Activated naive CD4-positive, alpha-beta T cell treated with anti-CD3 and anti-CD28 coated beads for 36 hours (primary cell): ENCODE measurements around the gene RAB11FIP5. TPM values are rescaled to one million over a fixed set of nuclear protein-coding genes. Genes with fewer than 3 reads are reported as not detected.

ENCODE experiments used
- CTCF ChIA-PET: fragments of 350-600 bp; sonication (Branson Sonifier 250); formaldehyde crosslinking; loops from one replicate; lab custom pipeline; 2021; ENCODE audit warnings: antibody characterized with exemption; lab: Charles Lee
- DNase-seq: peaks from one replicate; pipeline ENCODE4 v3.0.0-alpha.2; 2020
- H3K27ac Mint-ChIP-seq: one replicate; pipeline ENCODE4 v1.8.0; 2021; ENCODE audit warnings: mild to moderate bottlenecking, mixed read lengths
- H3K27me3 Mint-ChIP-seq: one replicate; pipeline ENCODE4 v1.8.0; 2021; ENCODE audit warnings: low read depth, mixed read lengths
- H3K36me3 Mint-ChIP-seq: one replicate; pipeline ENCODE4 v1.8.0; 2021; ENCODE audit warnings: low read depth, mixed read lengths
- H3K4me1 Mint-ChIP-seq: one replicate; pipeline ENCODE4 v1.8.0; 2021; ENCODE audit warnings: low read depth, mixed read lengths
- H3K4me3 Mint-ChIP-seq: one replicate; pipeline ENCODE4 v1.8.0; 2021; ENCODE audit warnings: mild to moderate bottlenecking, moderate library complexity, mixed read lengths
- H3K9me3 Mint-ChIP-seq: one replicate; pipeline ENCODE4 v1.8.0; 2021; ENCODE audit warnings: mixed read lengths
- intact Hi-C: fragments of 100-400 bp; cut with micrococcal nuclease; formaldehyde crosslinking; loops from one replicate; pipeline ENCODE4 v1.15.1; 2023
- total RNA-seq, 2 experiments: library from RNA; stranded (reverse); gene quantifications; one replicate each; pipeline ENCODE4 v1.2.3, GENCODE V29; 2021

The RAB11FIP5 gene
- total RNA-seq, 2 experiments from 2014 or later = 7.3 to 7.4 TPM

DNA sequence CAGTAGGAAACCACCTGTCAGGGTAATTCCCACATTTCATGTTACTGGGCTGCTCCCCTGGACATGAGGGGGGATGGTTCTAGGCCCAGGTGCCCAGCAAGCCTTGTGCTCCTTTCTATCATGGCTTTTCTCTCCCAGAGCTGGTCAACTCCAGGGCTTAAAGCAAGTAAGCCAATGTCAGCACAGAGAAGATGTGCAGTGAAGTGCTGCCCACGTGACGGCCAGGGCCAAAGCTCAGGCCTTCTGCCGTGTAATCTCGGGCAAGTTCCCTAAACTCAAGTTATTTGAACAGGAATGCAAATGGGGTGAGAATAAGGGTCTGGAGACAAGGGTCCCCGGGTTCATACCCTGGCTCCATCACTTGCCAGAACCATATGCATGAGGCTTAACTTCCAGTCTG is 57.8 kb downstream of the RAB11FIP5 start:
- DNase-seq = no peak
- CTCF ChIA-PET = interaction anchor here (0.7 kb wide), 1 partner anchor 122 kb away, joined by 3 read pairs; no protein-coding TSS in a partner anchor
- Mint-ChIP-seq H3K27ac (no peak overlapping the region), H3K36me3 (peaks cover 14% of the 10 kb centered on the region), H3K9me3 (peaks cover 8% of the 10 kb centered on the region), H3K4me1 (no peaks in the 10 kb centered on the region), H3K4me3 (no peak overlapping the region), H3K27me3 (no peaks in the 10 kb centered on the region)
- intact Hi-C loops = no loop called here

DNA sequence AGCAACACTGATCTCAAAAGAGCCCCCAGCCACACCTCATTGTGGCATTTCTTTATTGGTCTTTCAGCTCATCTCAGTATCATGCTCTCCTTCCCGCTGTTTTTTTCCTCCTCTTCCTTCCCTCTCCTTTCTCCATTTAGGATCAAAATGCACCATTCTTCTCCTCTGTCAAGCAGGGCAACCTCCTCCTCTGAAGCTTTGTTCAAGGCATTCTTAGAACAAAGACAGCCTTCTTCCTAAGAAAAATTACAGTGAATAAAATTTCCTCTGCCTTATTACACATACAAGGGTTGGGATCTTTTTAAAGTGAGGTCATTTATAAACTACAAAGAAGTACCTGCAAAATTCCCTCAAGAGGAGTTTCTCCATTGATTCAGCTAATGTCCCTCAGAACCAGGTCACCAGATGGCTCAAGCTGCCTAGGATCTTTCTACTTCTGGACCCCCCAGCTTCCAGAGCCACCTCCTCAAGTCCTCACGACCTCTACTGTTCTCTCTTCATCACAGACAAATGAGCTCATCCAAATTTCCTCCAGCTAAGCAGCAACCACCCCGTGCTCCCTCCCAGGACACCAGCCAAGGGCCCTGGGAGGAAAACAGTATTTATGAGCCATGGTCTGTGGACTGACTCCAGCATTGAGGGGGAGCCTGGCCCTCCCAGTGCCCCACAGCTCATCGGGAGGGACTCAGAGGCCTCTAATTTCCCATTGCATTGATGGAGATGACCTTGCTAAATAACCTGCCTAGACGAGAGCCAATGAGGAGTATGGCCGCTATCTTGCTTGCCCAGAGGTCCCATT is 59.2 kb downstream of the RAB11FIP5 start:
- Mint-ChIP-seq H3K4me1 (no peaks in the 10 kb centered on the region), H3K9me3 (peaks cover 8% of the 10 kb centered on the region), H3K4me3 (no peak overlapping the region), H3K27me3 (no peaks in the 10 kb centered on the region), H3K27ac (no peak overlapping the region), H3K36me3 (peaks cover 14% of the 10 kb centered on the region)
- CTCF ChIA-PET = interaction anchor here (0.5 to 0.6 kb wide), 2 partner anchors 167 to 1460 kb away, joined by 3 to 4 read pairs; no protein-coding TSS in a partner anchor
- intact Hi-C loops = no loop called here
- no peak for DNase-seq

DNA sequence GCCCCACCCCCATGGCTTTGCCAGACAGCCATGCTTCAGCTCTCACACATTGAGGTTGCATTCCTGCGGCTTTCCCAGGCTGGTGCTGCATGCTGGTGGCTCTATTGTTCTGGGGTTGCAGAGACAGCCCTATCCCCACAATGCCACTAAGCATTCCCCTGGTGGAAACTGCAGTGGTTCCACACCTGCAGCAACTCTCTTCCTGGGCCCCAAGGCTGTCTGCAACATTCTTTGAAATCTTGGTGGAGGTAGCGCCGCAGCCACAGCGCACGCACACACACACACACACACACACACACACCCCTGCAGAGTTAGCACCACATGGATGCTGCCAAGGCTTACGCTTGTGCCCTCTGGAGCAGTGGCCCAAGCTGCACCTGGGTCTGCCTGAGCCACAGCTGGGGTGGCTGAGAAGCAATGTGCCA is 62.6 kb downstream of the RAB11FIP5 start:
- CTCF ChIA-PET = no interaction called here
- H3K27ac Mint-ChIP-seq = no peak overlapping the region
- intact Hi-C loops = no loop called here
- no peaks in the 10 kb centered on the region for H3K36me3 Mint-ChIP-seq
- H3K4me1 Mint-ChIP-seq = no peaks in the 10 kb centered on the region
- DNase-seq = no peak
- H3K4me3 Mint-ChIP-seq = no peak overlapping the region
- no peaks in the 10 kb centered on the region for H3K9me3 Mint-ChIP-seq
- no peaks in the 10 kb centered on the region for H3K27me3 Mint-ChIP-seq

DNA sequence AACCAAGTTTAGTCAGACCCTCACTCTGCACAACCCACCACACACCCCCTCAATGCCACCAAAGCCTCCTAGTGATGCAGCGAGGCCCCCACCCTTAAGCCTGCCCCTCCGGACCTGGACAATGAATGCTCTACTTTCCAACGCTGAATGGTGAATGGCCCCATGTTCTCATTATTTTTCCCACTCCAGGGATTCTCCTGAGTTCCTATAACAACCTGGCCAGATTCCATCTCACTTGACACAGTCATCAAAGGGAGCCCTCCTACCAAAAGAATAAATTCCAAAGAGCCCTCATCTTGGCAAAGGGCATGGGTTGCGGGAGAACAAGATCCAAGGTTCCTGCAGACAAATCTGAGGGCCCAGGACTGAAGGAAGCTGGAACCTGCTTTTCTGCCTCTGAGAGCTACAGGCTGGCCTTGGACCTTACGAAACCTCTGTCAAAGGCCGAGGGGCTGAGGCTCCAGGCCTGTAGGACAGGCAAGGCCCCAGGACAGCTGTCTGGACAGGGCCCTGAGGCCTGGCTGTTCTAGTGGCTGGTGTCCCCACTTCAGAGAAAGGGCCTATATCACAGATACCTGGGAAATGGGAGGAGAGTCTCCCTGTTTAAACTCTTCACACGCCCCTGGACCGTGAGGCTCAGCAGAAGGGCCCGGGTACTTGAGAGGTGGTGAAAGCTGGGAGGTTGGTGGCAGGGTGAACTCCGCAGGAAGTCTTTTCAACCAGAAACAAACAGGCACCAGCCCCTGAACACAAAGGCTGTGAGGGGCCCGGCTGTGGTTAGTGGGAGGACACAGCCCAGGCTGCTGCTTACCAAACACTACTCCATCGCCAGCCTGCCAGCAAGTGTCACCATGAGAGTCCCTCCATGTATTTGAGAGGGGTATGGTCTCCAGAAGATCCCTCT is 68.6 kb downstream of the RAB11FIP5 start:
- no peaks in the 10 kb centered on the region for H3K36me3 Mint-ChIP-seq
- no peak for DNase-seq
- H3K4me1 Mint-ChIP-seq = no peaks in the 10 kb centered on the region
- H3K4me3 Mint-ChIP-seq = no peak overlapping the region
- no peaks in the 10 kb centered on the region for H3K27me3 Mint-ChIP-seq
- H3K27ac Mint-ChIP-seq = no peak overlapping the region
- intact Hi-C loops = no loop called here
- CTCF ChIA-PET = interaction anchor here (1.2 kb wide), 1 partner anchor 41 kb away, joined by 4 read pairs; no protein-coding TSS in a partner anchor
- H3K9me3 Mint-ChIP-seq = no peaks in the 10 kb centered on the region

DNA sequence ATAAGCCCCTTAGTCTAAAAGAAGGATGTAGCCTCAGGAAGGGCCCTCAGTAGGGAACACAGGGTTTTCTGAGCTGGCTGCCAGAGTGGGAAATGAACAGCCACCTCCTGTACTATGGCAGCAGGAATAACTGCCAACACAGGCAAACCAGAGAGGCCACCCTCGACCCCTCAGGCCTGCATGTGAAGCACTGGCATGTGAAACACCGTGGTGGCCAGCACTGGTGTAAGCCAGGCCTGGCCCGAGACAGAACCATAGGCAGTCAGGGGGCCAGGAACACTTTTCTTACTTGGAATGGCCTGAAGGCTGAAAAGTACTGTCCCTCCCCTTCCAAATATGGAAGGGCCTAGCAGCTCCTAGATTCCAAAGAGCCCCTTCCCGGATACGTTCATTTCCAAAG is 69.5 kb downstream of the RAB11FIP5 start:
- Mint-ChIP-seq H3K36me3 (no peaks in the 10 kb centered on the region), H3K9me3 (no peaks in the 10 kb centered on the region), H3K27me3 (no peaks in the 10 kb centered on the region), H3K4me3 (no peak overlapping the region), H3K27ac (no peak overlapping the region), H3K4me1 (no peaks in the 10 kb centered on the region)
- intact Hi-C loops = no loop called here
- no peak for DNase-seq
- CTCF ChIA-PET = interaction anchor here (1.2 kb wide), 1 partner anchor 42 kb away, joined by 4 read pairs; no protein-coding TSS in a partner anchor

DNA sequence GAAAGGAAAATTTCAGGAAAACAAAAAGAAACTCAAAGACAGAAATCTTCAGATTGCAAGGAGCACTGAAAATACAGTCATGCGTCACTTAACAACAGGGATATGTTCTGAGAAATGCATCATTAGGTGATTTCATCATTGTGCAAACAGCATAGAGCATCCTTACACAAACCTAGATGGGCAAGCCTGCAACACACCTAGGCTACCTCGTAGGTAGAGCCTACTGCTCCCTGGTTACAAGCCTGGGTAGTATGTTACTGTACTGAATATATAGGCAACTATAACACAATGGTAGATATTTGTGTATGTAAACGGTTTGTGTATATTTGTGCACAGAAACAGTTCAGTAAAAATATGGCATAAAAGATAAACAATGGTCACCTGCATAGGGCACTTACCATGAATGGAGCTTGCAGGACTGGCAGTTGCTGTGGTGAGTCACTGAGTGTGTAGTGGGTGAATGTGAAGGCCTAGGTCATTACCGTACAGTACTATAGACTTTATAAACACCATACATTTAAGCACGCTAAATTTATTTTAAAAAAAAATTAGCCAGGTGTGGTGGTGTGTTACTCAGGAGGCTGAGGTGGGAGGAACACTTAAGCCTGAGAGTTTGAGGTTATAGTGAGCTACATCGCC is 74.7 kb downstream of the RAB11FIP5 start:
- no peaks in the 10 kb centered on the region for H3K4me1 Mint-ChIP-seq
- CTCF ChIA-PET = no interaction called here
- DNase-seq = no peak
- H3K4me3 Mint-ChIP-seq = no peak overlapping the region
- H3K9me3 Mint-ChIP-seq = no peaks in the 10 kb centered on the region
- no peaks in the 10 kb centered on the region for H3K27me3 Mint-ChIP-seq
- no peaks in the 10 kb centered on the region for H3K36me3 Mint-ChIP-seq
- intact Hi-C loops = no loop called here
- no peak overlapping the region for H3K27ac Mint-ChIP-seq

DNA sequence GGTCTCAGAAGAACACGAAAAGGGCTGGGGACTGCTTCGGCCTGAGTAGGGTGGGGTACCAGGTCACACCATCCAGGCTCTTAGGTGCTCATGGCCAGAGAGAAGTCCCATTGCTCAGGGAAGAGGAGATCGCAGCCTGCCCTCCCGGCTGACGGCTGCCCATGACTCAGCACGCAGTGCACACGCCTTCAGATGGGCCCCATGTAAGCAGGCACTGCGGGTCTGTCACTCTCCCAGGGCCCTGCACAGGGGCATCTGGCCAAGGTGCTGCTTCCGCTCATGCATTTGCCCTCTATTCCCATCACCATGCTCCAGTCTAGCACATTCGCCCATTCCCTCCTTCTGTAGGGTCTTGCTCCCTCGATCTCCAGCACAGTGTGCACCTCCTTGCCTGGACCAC is 76.0 kb downstream of the RAB11FIP5 start:
- no peaks in the 10 kb centered on the region for H3K4me1 Mint-ChIP-seq
- CTCF ChIA-PET = no interaction called here
- no peak overlapping the region for H3K4me3 Mint-ChIP-seq
- no peak overlapping the region for H3K27ac Mint-ChIP-seq
- intact Hi-C loops = no loop called here
- no peak for DNase-seq
- no peaks in the 10 kb centered on the region for H3K36me3 Mint-ChIP-seq
- H3K27me3 Mint-ChIP-seq = no peaks in the 10 kb centered on the region
- H3K9me3 Mint-ChIP-seq = no peaks in the 10 kb centered on the region

DNA sequence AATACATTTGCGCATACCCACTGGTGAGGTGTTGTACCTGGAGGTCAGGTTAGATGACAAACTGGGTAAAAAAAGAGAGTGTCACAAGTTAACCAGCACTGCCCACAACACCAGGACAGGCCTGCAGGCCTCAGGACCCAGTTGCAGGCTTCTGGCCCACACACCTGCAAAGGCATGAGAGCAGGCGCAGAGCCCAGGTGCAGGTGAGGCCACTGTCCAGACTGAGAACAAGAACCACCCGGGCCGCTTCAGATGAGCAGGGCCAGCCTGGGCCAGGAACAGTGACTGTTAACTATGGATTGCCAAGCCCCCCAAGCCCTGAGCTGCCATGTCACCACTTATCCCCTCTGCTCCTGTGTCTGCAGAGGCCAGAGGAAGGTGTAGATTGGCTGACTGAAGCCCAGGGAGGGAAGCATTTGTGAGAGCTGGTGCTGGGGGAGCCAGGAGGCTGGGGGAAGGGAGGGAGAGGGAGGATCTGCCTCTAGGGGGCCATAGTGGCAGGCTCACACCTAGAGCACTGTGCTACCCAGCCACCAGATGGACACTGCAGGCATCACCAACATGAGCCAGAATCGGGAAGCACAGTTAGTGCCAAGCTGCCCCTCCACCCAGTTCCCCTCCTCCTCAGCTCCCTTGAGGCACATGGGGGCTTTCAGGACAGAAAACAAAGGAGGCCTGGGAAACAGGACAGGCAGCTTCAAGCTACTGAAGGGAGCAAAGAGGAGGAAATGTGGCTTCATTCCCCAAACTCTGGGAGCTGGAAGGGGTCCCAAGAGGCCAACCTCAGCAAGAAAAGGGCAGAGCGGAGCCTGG is 76.6 kb downstream of the RAB11FIP5 start:
- H3K4me1 Mint-ChIP-seq = no peaks in the 10 kb centered on the region
- intact Hi-C loops = no loop called here
- no peaks in the 10 kb centered on the region for H3K27me3 Mint-ChIP-seq
- no peaks in the 10 kb centered on the region for H3K9me3 Mint-ChIP-seq
- H3K36me3 Mint-ChIP-seq = no peaks in the 10 kb centered on the region
- no peak for DNase-seq
- no peak overlapping the region for H3K4me3 Mint-ChIP-seq
- H3K27ac Mint-ChIP-seq = no peak overlapping the region
- CTCF ChIA-PET = interaction anchor here (0.8 kb wide), 1 partner anchor 29 kb away, joined by 3 read pairs; no protein-coding TSS in a partner anchor

DNA sequence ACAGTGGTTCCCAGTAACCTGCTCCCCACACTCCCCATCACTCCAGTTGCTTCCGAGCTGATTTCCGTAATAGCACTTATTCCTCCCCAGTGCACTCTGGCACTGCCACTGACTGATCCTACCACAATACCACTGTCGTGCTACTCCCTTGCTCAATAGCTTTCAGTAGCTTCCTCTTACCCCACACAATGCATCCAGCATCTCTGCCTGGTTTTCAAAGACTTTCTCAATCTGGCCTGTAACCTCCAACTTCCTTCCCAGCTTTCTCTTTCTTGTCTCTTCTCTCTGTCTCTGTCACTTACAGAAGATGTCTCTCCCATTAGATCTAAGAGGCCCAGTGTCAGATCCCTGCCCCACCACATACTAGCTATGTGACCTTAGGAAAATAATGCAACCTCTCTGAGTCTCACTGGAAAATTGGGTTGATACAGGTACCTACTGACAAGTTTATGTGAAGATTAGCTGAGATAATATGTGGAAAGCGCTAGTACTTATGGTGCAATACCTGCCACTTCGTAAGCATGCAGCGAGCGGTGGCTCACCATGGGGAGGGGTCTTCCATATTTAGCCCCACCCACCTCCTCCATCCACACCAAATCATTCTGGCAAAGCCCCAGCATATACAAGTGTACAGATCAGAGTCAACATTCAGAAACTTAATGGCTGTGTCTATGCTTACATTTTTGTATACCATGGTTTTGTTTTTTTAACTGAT is 77.9 kb downstream of the RAB11FIP5 start:
- Mint-ChIP-seq H3K9me3 (no peaks in the 10 kb centered on the region), H3K4me3 (no peak overlapping the region), H3K27me3 (no peaks in the 10 kb centered on the region), H3K36me3 (no peaks in the 10 kb centered on the region), H3K27ac (no peak overlapping the region), H3K4me1 (no peaks in the 10 kb centered on the region)
- intact Hi-C loops = no loop called here
- DNase-seq = no peak
- CTCF ChIA-PET = interaction anchor here (0.6 to 1.4 kb wide), 3 partner anchors 142 to 1030 kb away, joined by 3 to 4 read pairs (median 4); no protein-coding TSS in a partner anchor

DNA sequence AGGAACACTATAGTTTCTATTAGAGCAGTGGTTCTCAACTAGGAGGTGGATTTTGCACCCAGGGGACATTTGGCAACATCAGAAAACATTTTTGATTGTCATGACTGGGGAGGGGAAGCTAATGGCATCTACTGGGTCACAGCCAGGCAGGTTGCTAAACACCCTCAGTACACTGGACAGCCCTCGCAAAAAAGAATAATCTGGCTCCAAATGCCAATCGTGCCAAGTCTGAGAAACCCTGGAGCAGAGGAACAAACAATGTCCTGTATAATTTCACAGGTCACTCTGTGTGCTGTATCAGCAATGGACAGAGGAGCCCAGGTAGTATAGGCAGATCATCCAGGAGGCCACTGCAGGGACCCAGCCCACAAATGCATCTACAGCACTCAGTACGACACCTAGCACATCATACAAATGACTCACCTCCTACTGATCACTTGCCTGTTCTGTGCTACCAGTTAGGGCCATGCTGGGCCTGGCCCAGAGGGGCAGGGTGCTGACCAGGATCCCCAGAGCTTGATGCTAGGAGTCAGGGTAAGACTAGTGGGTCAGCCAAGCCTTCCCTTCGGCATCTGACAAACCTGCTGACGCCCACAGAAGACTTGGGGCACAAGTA is 78.9 kb downstream of the RAB11FIP5 start:
- no peaks in the 10 kb centered on the region for H3K27me3 Mint-ChIP-seq
- H3K27ac Mint-ChIP-seq = no peak overlapping the region
- CTCF ChIA-PET = interaction anchor here (1.4 kb wide), 1 partner anchor 143 kb away, joined by 4 read pairs; no protein-coding TSS in a partner anchor
- H3K36me3 Mint-ChIP-seq = no peaks in the 10 kb centered on the region
- no peak overlapping the region for H3K4me3 Mint-ChIP-seq
- no peak for DNase-seq
- no peaks in the 10 kb centered on the region for H3K9me3 Mint-ChIP-seq
- H3K4me1 Mint-ChIP-seq = no peaks in the 10 kb centered on the region
- intact Hi-C loops = no loop called here
